ENCODE results near the gene SPDYE4.
A peak's percentile ranks its signal among the peaks of the same experiment; 100 is the strongest.

Gene SPDYE4

GRCh38 chr17:8782176-8782575 lies 23.8 kb upstream of the SPDYE4 start:
- DNase-seq = no peak

GRCh38 chr17:8781776-8782175 lies 23.4 kb upstream of the SPDYE4 start:
- DNase-seq = no peak

- DNase-seq = no peak
Observed at GRCh38 chr17:8776881-8777280, 18.5 kb upstream of the SPDYE4 start.

- DNase-seq = no peak
Observed at GRCh38 chr17:8776248-8776647, 17.9 kb upstream of the SPDYE4 start.

GRCh38 chr17:8766731-8767130 lies 8.4 kb upstream of the SPDYE4 start:
- DNase-seq = no peak

- DNase-seq = no peak
Observed at GRCh38 chr17:8762012-8762411, 3.7 kb upstream of the SPDYE4 start.

- DNase-seq = no peak
Observed at GRCh38 chr17:8757189-8757588, 1.2 kb downstream of the SPDYE4 start.

- DNase-seq = no peak
Observed at GRCh38 chr17:8755590-8756255, 2.6 kb downstream of the SPDYE4 start.

GRCh38 chr17:8754890-8755289 lies 3.5 kb downstream of the SPDYE4 start:
- DNase-seq = no peak

GRCh38 chr17:8753976-8754440 lies 4.3 kb downstream of the SPDYE4 start:
- peak; percentile 16 for DNase-seq

GRCh38 chr17:8753136-8753975 lies 5.0 kb downstream of the SPDYE4 start:
- no peak for DNase-seq

- DNase-seq = no peak
Observed at GRCh38 chr17:8749616-8750015, 8.7 kb downstream of the SPDYE4 start.

- no peak for DNase-seq
Observed at GRCh38 chr17:8747742-8748141, 10.6 kb downstream of the SPDYE4 start.

GRCh38 chr17:8746501-8747236 lies 11.7 kb downstream of the SPDYE4 start:
- DNase-seq = no peak

- DNase-seq = peak; percentile 84
Observed at GRCh38 chr17:8745586-8746500, 12.5 kb downstream of the SPDYE4 start.

GRCh38 chr17:8744086-8744785 lies 14.1 kb downstream of the SPDYE4 start:
- no peak for DNase-seq

- DNase-seq = no peak
Observed at GRCh38 chr17:8742819-8743218, 15.5 kb downstream of the SPDYE4 start.

GRCh38 chr17:8742274-8742673 lies 16.1 kb downstream of the SPDYE4 start:
- no peak for DNase-seq

- DNase-seq = no peak
Observed at GRCh38 chr17:8741771-8742170, 16.6 kb downstream of the SPDYE4 start.

- no peak for DNase-seq
Observed at GRCh38 chr17:8741366-8741765, 17.0 kb downstream of the SPDYE4 start.

- peak; percentile 72 for DNase-seq
Observed at GRCh38 chr17:8740486-8740885, 17.9 kb downstream of the SPDYE4 start.

- no peak for DNase-seq
Observed at GRCh38 chr17:8739097-8739496, 19.2 kb downstream of the SPDYE4 start.

Data from CD4-positive, alpha-beta T cell treated with Interleukin-12 subunit alpha and Interleukin-12 subunit beta, for 1 hour (primary cell).